Heart left ventricle (tissue), 13 donors: ENCODE data around the gene PLCB2.

Experiments
- POLR2A ChIP-seq, 2 donors: fragments of 450-650 bp; IDR thresholded peaks; one replicate each; pipeline ENCODE4 v1.6.1; 2017; ENCODE audit warnings: antibody characterized with exemption in 2 of 2, mild to moderate bottlenecking in 2 of 2, moderate library complexity in 2 of 2
- TF ChIP-seq, protein P1 (sequence below), 12 donors: fragments of 200-600 bp; sonication (generic) in 4 of 12; IDR thresholded peaks; one replicate each; pipeline versions ENCODE4 v1.5.0 to v1.8.0; 2018 to 2022; ENCODE audit warnings: antibody characterized with exemption in 12 of 12, mild to moderate bottlenecking in 5 of 12
- donor health status: ischemic (EF 13 %, LVEDD 7.1; RV severe dilation, severe dysfunction).
- donor health status: DM: no; HTN: yes; CAD: no.
- donor health status: DM: no; HTN: no; CAD: no.
- donor health status: ischemic (EF 25% LVEDD 6.9; RV normal size, moderate dysfunction).
- donor health status: ischemic (EF 25% LVEDD 5.7; RV mildly dilated, moderate dysfunction).
- donor health status: ischemic (EF 35%, LVEDD 5.7; RV mildly dilated, moderate dysfunction).
- donor health status: nonischemic (EF 11% LVEDD 7.7; RV severe dilation, severe dysfunction).
- donor health status: DM: yes; HTN: yes; CAD: no.
- donor health status: PGD.
- donor health status: ischemic (EF 29% LVEDD 5.4; RV normal size, mild dysfunction).
- donor health status: nonischemic (EF 23%, LVEDD 6.1; RV moderate dilation, normal function).

DNA sequence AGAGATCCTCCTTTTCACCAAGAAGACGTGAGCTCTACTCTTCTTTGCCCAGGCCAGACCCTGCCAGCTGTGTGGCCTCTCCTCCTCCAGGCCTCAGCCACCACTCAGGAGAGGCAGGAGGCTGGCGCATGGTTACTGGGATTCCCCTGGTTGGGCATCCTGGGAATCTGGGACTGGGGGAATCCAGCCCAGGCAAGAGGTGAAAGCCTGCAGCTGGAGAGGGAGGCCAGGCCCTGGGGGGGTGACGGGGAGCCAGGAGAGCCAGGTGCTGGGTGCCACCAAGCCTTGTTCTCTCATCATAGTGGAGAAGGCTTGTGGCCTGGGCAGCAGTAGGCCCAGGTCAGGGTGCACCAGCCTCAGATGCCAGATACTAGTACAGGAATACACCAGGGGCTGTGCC is 26.8 kb upstream of the PLCB2 start:
- TF ChIP-seq, protein P1, sequence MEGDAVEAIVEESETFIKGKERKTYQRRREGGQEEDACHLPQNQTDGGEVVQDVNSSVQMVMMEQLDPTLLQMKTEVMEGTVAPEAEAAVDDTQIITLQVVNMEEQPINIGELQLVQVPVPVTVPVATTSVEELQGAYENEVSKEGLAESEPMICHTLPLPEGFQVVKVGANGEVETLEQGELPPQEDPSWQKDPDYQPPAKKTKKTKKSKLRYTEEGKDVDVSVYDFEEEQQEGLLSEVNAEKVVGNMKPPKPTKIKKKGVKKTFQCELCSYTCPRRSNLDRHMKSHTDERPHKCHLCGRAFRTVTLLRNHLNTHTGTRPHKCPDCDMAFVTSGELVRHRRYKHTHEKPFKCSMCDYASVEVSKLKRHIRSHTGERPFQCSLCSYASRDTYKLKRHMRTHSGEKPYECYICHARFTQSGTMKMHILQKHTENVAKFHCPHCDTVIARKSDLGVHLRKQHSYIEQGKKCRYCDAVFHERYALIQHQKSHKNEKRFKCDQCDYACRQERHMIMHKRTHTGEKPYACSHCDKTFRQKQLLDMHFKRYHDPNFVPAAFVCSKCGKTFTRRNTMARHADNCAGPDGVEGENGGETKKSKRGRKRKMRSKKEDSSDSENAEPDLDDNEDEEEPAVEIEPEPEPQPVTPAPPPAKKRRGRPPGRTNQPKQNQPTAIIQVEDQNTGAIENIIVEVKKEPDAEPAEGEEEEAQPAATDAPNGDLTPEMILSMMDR (IDR thresholded peaks at IDR 0.05), result no peak
- TF ChIP-seq POLR2A (IDR thresholded peaks at IDR 0.05), result no peak
